GM10266 (cell line): ENCODE measurements around the gene SDCBP2.

Source experiments
- DNase-seq: peaks from one replicate; pipeline ENCODE4 v3.0.0; 2012; ENCODE audit errors: extremely low spot score
- CTCF ChIP-seq: IDR thresholded peaks from 2 replicates; pipeline ENCODE4 v1.5.1; 2012; ENCODE audit warnings: mild to moderate bottlenecking, low read depth; ENCODE audit not compliant: control insufficient read depth, insufficient read depth; ENCODE audit errors: missing control alignments

The SDCBP2 gene

GRCh38 chr20:1341561-1342265, 12.8 kb upstream of the SDCBP2 start:
- TF ChIP-seq CTCF, result no peak
- no peak for DNase-seq

GRCh38 chr20:1338801-1339200, 9.9 kb upstream of the SDCBP2 start:
- DNase-seq, result no peak
- TF ChIP-seq CTCF, result no peak

- no peak for DNase-seq
- TF ChIP-seq CTCF, result no peak
Observed at GRCh38 chr20:1338096-1338495, 9.2 kb upstream of the SDCBP2 start.

GRCh38 chr20:1337441-1337840, 8.5 kb upstream of the SDCBP2 start:
- TF ChIP-seq CTCF, result no peak
- DNase-seq, result no peak

GRCh38 chr20:1336699-1337367, 7.9 kb upstream of the SDCBP2 start:
- no peak for DNase-seq

GRCh38 chr20:1335961-1336698, 7.2 kb upstream of the SDCBP2 start:
- TF ChIP-seq CTCF, result no peak
- no peak for DNase-seq

More at GRCh38 chr20:1336699-1337367, 7.9 kb upstream of the SDCBP2 start:
- no peak for TF ChIP-seq CTCF

GRCh38 chr20:1334761-1335160, 5.8 kb upstream of the SDCBP2 start:
- DNase-seq, result no peak
- TF ChIP-seq CTCF, result no peak
